K562 (cell line): ENCODE results near the gene VPS26A. TPM values are rescaled to one million over a fixed set of nuclear protein-coding genes. Genes with fewer than 3 reads are reported as not detected.

Experiments used
- CBFA2T2 ChIP-seq: fragments of 450-650 bp; conservative IDR thresholded peaks from 2 replicates; pipeline ENCODE4 v1.6.1; 2017; ENCODE audit warnings: mild to moderate bottlenecking
- EWSR1 ChIP-seq: fragments of 450-650 bp; IDR thresholded peaks from 2 replicates; pipeline ENCODE4 v1.6.1; 2018; ENCODE audit warnings: borderline replicate concordance, mild to moderate bottlenecking, low read depth, moderate library complexity; ENCODE audit not compliant: partially characterized antibody
- MXD1 ChIP-seq: fragments of 250-450 bp; sonication (Bioruptor Pico); IDR thresholded peaks from 2 replicates; pipeline ENCODE4 v1.8.0; 2021; ENCODE audit warnings: borderline replicate concordance, mild to moderate bottlenecking, moderate library complexity; ENCODE audit not compliant: poor library complexity, severe bottlenecking
- NR2F6 ChIP-seq: fragments of 450-650 bp; formaldehyde crosslinking; IDR thresholded peaks from 2 replicates; pipeline ENCODE4 v1.4.0; 2020; ENCODE audit warnings: mild to moderate bottlenecking
- PBX2 ChIP-seq, 2 experiments: IDR thresholded peaks in 1 of 2; conservative IDR thresholded peaks in 1 of 2; 2 replicates each; pipeline ENCODE4 v1.6.1; 2016; ENCODE audit warnings: low read depth in 2 of 2, mild to moderate bottlenecking in 1 of 2, missing compliant biosample characterization in 1 of 2, missing genetic modification characterization in 1 of 2, moderate library complexity in 1 of 2
- RERE ChIP-seq: sonication (generic); formaldehyde crosslinking; IDR thresholded peaks from 2 replicates; pipeline ENCODE4 v1.8.0; 2023; ENCODE audit warnings: missing genetic modification reagents, mild to moderate bottlenecking, borderline replicate concordance
- ZFP1 ChIP-seq: fragments of 450-650 bp; formaldehyde crosslinking; IDR thresholded peaks from 2 replicates; pipeline ENCODE4 v1.4.0; 2020; ENCODE audit warnings: mild to moderate bottlenecking, mixed read lengths
- ZMIZ1 ChIP-seq, 2 experiments: fragments of 150-350 bp in 1 of 2; IDR thresholded peaks; 2 replicates each; pipeline ENCODE4 v1.6.1; 2012 to 2016; ENCODE audit warnings: low read depth in 2 of 2, low read length in 2 of 2, mild to moderate bottlenecking in 1 of 2, moderate library complexity in 1 of 2
- ZNF507 ChIP-seq: conservative IDR thresholded peaks from 2 replicates; pipeline ENCODE4 v1.6.1; 2017; ENCODE audit warnings: missing genetic modification characterization, missing compliant biosample characterization
- polyA plus RNA-seq, 8 experiments: library from polyadenylated mRNA; depleted of rRNA in 4 of 8; stranded (reverse) in 5 of 8; unstranded in 3 of 8; fragments of >200 nt; fragmentation: Nextera tagmentation in 2 of 8; fragmentation: Illumina TruSeq in 1 of 8; extraction: Ambion mirVana in 2 of 8; extraction: Trizol in 1 of 8; gene quantifications; 2 replicates each; pipeline versions ENCODE4 v1.2.1 to v1.2.3, GENCODE V29; 2011 to 2014; ENCODE audit warnings: inconsistent platforms in 1 of 8, missing spikeins in 1 of 8
- total RNA-seq, 7 experiments: library from RNA; depleted of rRNA in 6 of 7; stranded (reverse); fragments of >200 nt in 6 of 7; fragmentation: Illumina TruSeq in 2 of 7; extraction: Trizol in 2 of 7; gene quantifications; 2 replicates each; pipeline versions ENCODE4 v1.2.1 to v1.2.3, GENCODE V29; 2011 to 2021; ENCODE audit warnings: low replicate concordance in 1 of 7
- TF ChIP-seq, protein P1 (sequence below): sonication (generic); formaldehyde crosslinking; IDR thresholded peaks from 2 replicates; pipeline ENCODE4 v1.4.0; 2020; ENCODE audit warnings: mild to moderate bottlenecking, missing genetic modification reagents

VPS26A gene
- total and polyA plus RNA-seq, 9 of the 15 experiments (the other 6 are each of a cell fraction or from before 2014, with no cell fraction given) = 47.1 to 137 (median 69.3) TPM

GRCh38 chr10:69179743-69180524 lies 56.0 kb downstream of the VPS26A start, which contains the start of gene SUPV3L1 (continued):
- TF ChIP-seq ZNF507 (tag) (no peak), ZMIZ1 (IDR thresholded peaks at IDR 0.05; ENCODE audit: low read depth in 2 of 2, low read length in 2 of 2) (peak in 1 of 2 experiments; percentile 68; a peak in 1 of 4 replicates), RERE (CRISPR knock-in tag) (no peak), PBX2 (CRISPR knock-in tag; IDR thresholded peaks at IDR 0.05; ENCODE audit: low read depth) (no peak), PBX2 (tag; conservative IDR thresholded peaks at IDR 0.05; ENCODE audit: low read depth) (no peak; the same call in 1 of the 2 replicates), NR2F6 (CRISPR knock-in tag) (0 out of 2 replicates have a peak, but pooled peaks have one; percentile 50), MXD1 (CRISPR knock-in tag) (peak; percentile 99), ZFP1 (peak; percentile 52; the same call in 1 of the 2 replicates), CBFA2T2 (peak; percentile 99), EWSR1 (no peak)
- TF ChIP-seq, protein P1, sequence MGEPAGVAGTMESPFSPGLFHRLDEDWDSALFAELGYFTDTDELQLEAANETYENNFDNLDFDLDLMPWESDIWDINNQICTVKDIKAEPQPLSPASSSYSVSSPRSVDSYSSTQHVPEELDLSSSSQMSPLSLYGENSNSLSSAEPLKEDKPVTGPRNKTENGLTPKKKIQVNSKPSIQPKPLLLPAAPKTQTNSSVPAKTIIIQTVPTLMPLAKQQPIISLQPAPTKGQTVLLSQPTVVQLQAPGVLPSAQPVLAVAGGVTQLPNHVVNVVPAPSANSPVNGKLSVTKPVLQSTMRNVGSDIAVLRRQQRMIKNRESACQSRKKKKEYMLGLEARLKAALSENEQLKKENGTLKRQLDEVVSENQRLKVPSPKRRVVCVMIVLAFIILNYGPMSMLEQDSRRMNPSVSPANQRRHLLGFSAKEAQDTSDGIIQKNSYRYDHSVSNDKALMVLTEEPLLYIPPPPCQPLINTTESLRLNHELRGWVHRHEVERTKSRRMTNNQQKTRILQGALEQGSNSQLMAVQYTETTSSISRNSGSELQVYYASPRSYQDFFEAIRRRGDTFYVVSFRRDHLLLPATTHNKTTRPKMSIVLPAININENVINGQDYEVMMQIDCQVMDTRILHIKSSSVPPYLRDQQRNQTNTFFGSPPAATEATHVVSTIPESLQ = peak; percentile 70; the same call in 1 of the 2 replicates
